B cell (primary cell): ENCODE results near the gene PLD1. TPM values are rescaled to one million over a fixed set of nuclear protein-coding genes. Genes with fewer than 3 reads are reported as not detected.

Experiments
- ATAC-seq: fragments of 200-7000 bp; cut with Tn5 transposase; one replicate; pipeline ENCODE4 v1.10.0; 2021; ENCODE audit warnings: low read depth, mild to moderate bottlenecking, moderate number of reproducible peaks, moderate library complexity
- CTCF ChIA-PET: fragments of 350-600 bp; sonication (Branson Sonifier 250); formaldehyde crosslinking; loops from one replicate; lab custom pipeline; 2021; ENCODE audit warnings: antibody characterized with exemption, inconsistent platforms; lab: Charles Lee
- POLR2A ChIA-PET: fragments of 350-600 bp; sonication (Branson Sonifier 250); formaldehyde crosslinking; loops from one replicate; lab custom pipeline; 2021; ENCODE audit warnings: antibody characterized with exemption; lab: Charles Lee
- DNase-seq: peaks from one replicate; pipeline ENCODE4 v3.0.0; 2013
- H2AFZ ChIP-seq: 2 replicates; pipeline ENCODE4 v1.6.1; 2012; ENCODE audit warnings: mild to moderate bottlenecking, low read depth, low read length; ENCODE audit not compliant: insufficient read depth, poor library complexity, severe bottlenecking
- H3K27ac ChIP-seq, 2 donors: 1 replicate in 1 of 2; 2 replicates in 1 of 2; pipeline ENCODE4 v1.5.1; 2012 to 2013; ENCODE audit warnings: low read length in 2 of 2, mild to moderate bottlenecking in 2 of 2, moderate library complexity in 1 of 2
- H3K27me3 ChIP-seq, 4 experiments: fragments of 200-600 bp in 1 of 4; sonication (generic) in 1 of 4; replicated peaks in 1 of 4; 1 replicate in 2 of 4; 2 replicates in 2 of 4; pipeline versions ENCODE4 v1.6.1 to v1.7.0; 2013 to 2016; ENCODE audit warnings: low read length in 3 of 4, mild to moderate bottlenecking in 2 of 4, mixed read lengths in 1 of 4, moderate library complexity in 1 of 4; ENCODE audit not compliant: insufficient read depth in 4 of 4, control insufficient read depth in 3 of 4; ENCODE audit errors: control extremely low read depth in 1 of 4
- H3K36me3 ChIP-seq, 2 experiments: replicated peaks in 1 of 2; 1 replicate in 1 of 2; 2 replicates in 1 of 2; pipeline versions ENCODE4 v1.6.1 to v1.7.1; 2013; ENCODE audit warnings: low read length in 1 of 2; ENCODE audit not compliant: insufficient read depth in 2 of 2, control insufficient read depth in 1 of 2; ENCODE audit errors: control extremely low read depth in 1 of 2, extremely low read depth in 1 of 2
- H3K4me1 ChIP-seq, 2 donors: fragments of 200-600 bp in 1 of 2; sonication (generic) in 1 of 2; 1 replicate in 1 of 2; 2 replicates in 1 of 2; pipeline versions ENCODE4 v1.5.1 to v1.6.1; 2013 to 2017; ENCODE audit warnings: low read length in 2 of 2; ENCODE audit not compliant: control insufficient read depth in 2 of 2, insufficient read depth in 2 of 2
- H3K4me2 ChIP-seq: replicated peaks from 2 replicates; pipeline ENCODE3; 2012; ENCODE audit warnings: mild to moderate bottlenecking, low read depth, low read length; ENCODE audit not compliant: poor library complexity, severe bottlenecking
- H3K4me3 ChIP-seq, 5 experiments: fragments of 200-600 bp in 1 of 5; sonication (generic) in 1 of 5; 1 replicate in 3 of 5; 2 replicates in 2 of 5; pipeline versions ENCODE4 v1.5.1 to v1.7.0; 2011 to 2016; ENCODE audit warnings: low read length in 4 of 5, mild to moderate bottlenecking in 4 of 5, low read depth in 2 of 5, control low read depth in 1 of 5, moderate library complexity in 1 of 5; ENCODE audit not compliant: insufficient read depth in 1 of 5; ENCODE audit errors: control extremely low read depth in 1 of 5, extremely low read depth in 1 of 5
- H3K79me2 ChIP-seq: fragments of 200-600 bp; sonication (generic); one replicate; pipeline ENCODE4 v1.6.0; 2016; ENCODE audit warnings: low read length; ENCODE audit not compliant: control insufficient read depth, insufficient read depth
- H3K9ac ChIP-seq: fragments of 200-600 bp; sonication (generic); 2 replicates; pipeline ENCODE4 v1.6.1; 2017; ENCODE audit warnings: mild to moderate bottlenecking, low read length, moderate library complexity
- H3K9me3 ChIP-seq, 3 donors: one replicate each; pipeline versions ENCODE4 v1.6.1 to v1.7.1; 2013; ENCODE audit warnings: low read length in 2 of 3; ENCODE audit not compliant: control insufficient read depth in 2 of 3, insufficient read depth in 1 of 3; ENCODE audit errors: control extremely low read depth in 1 of 3
- H4K20me1 ChIP-seq: 2 replicates; pipeline ENCODE4 v1.6.0; 2012; ENCODE audit warnings: mild to moderate bottlenecking, low read length; ENCODE audit not compliant: insufficient read depth, control insufficient read depth, poor library complexity, severe bottlenecking
- H3K27ac Mint-ChIP-seq: one replicate; pipeline ENCODE4 v1.8.0; 2021; ENCODE audit warnings: mixed read lengths
- H3K27me3 Mint-ChIP-seq: one replicate; pipeline ENCODE4 v1.8.0; 2021; ENCODE audit warnings: mixed read lengths
- H3K4me1 Mint-ChIP-seq: one replicate; pipeline ENCODE4 v1.8.0; 2021; ENCODE audit warnings: mixed read lengths
- H3K4me3 Mint-ChIP-seq: one replicate; pipeline ENCODE4 v1.8.0; 2021; ENCODE audit warnings: mixed read lengths
- H3K9me3 Mint-ChIP-seq: one replicate; pipeline ENCODE4 v1.8.0; 2022; ENCODE audit warnings: mixed read lengths; ENCODE audit not compliant: insufficient read depth
- CTCF ChIP-seq: fragments of 200-600 bp; IDR thresholded peaks from one replicate; pipeline ENCODE4 v1.8.0; 2022; ENCODE audit warnings: antibody characterized with exemption, mild to moderate bottlenecking
- EZH2 ChIP-seq: IDR thresholded peaks from 2 replicates; pipeline ENCODE4 v1.6.1; 2012; ENCODE audit warnings: borderline replicate concordance, low read depth, mild to moderate bottlenecking, moderate library complexity, low read length; ENCODE audit not compliant: insufficient read depth, poor library complexity, severe bottlenecking
- WGBS: methylation state at CpG from one replicate; pipeline ENCODE4 v1.1.5; 2013; ENCODE audit warnings: missing lambda C conversion rate; ENCODE audit not compliant: insufficient coverage; 5-methylcytosine and 5-hydroxymethylcytosine counted together
- intact Hi-C: fragments of 100-400 bp; cut with micrococcal nuclease; formaldehyde crosslinking; loops from one replicate; pipeline ENCODE4 v1.10.0; 2022
- polyA plus RNA-seq: library from polyadenylated mRNA; depleted of rRNA; stranded (reverse); fragments of >200 nt; gene quantifications from 2 replicates; pipeline ENCODE4 v1.2.3, GENCODE V29; 2012
- total RNA-seq, 2 donors: library from RNA; stranded (reverse); fragments of 120-200 nt in 1 of 2; gene quantifications; 1 replicate in 1 of 2; 2 replicates in 1 of 2; pipeline versions ENCODE4 v1.2.3 to v1.2.4, GENCODE V29; 2013 to 2022

Gene PLD1
- total and polyA plus RNA-seq, 2 donors (not counting 1 experiment from before 2014, with no cell fraction given) = 0.24 to 0.52 TPM

- peaks cover 15% of the 10 kb centered on the region for H3K27me3 Mint-ChIP-seq
- Histone ChIP-seq H4K20me1 (no peaks in the 10 kb centered on the region), H3K4me2 (no peak overlapping the region), H3K27ac (no peak overlapping the region), H2AFZ (no peak overlapping the region), H3K79me2 (no peaks in the 10 kb centered on the region), H3K9ac (no peak overlapping the region), H3K4me1 (peaks cover 11 to 16% of the 10 kb centered on the region in 2 donors), H3K27me3 (peaks cover 0 to 15% (median 9%) of the 10 kb centered on the region in 4 experiments), H3K9me3 (peaks cover 0 to 3% (median 0%) of the 10 kb centered on the region in 3 donors), H3K4me3 (no peak overlapping the region), H3K36me3 (no peaks in the 10 kb centered on the region)
- no peak for DNase-seq
- no peak for ATAC-seq
- no peaks in the 10 kb centered on the region for H3K9me3 Mint-ChIP-seq
- no peak overlapping the region for H3K27ac Mint-ChIP-seq
- ChIA-PET POLR2A (no interaction called here), CTCF (no interaction called here)
- WGBS = no CpG with 5 or more reads among the region's 3 CpGs
- intact Hi-C loops = no loop called here
- no peak for TF ChIP-seq CTCF
- no peak overlapping the region for H3K4me3 Mint-ChIP-seq
- peaks cover 12% of the 10 kb centered on the region for H3K4me1 Mint-ChIP-seq
These were observed 4.6 kb downstream of the PLD1 start for GRCh38 chr3:171805687-171806086.

- ChIA-PET POLR2A (no interaction called here), CTCF (no interaction called here)
- intact Hi-C loops = no loop called here
These were observed 5.5 kb downstream of the PLD1 start for GRCh38 chr3:171804618-171805389.

More at GRCh38 chr3:171804618-171805389, 5.5 kb downstream of the PLD1 start:
- Histone ChIP-seq H3K4me1 (peaks cover 5 to 8% of the 10 kb centered on the region in 2 donors), H3K4me2 (no peak overlapping the region), H3K4me3 (no peak overlapping the region), H3K36me3 (no peaks in the 10 kb centered on the region), H4K20me1 (no peaks in the 10 kb centered on the region), H2AFZ (no peak overlapping the region), H3K27me3 (peaks cover 0 to 7% (median 4%) of the 10 kb centered on the region in 4 experiments), H3K27ac (no peak overlapping the region), H3K9me3 (peaks cover 0 to 3% (median 0%) of the 10 kb centered on the region in 3 donors), H3K79me2 (no peaks in the 10 kb centered on the region), H3K9ac (no peak overlapping the region)
- Mint-ChIP-seq H3K4me3 (no peak overlapping the region), H3K9me3 (no peaks in the 10 kb centered on the region), H3K27me3 (peaks cover 12% of the 10 kb centered on the region), H3K4me1 (peaks cover 8% of the 10 kb centered on the region), H3K27ac (no peak overlapping the region)
- no peak for DNase-seq
- no peak for TF ChIP-seq CTCF
- no peak for TF ChIP-seq EZH2
- WGBS = 62% methylated on average over 4 of the region's 6 CpGs
- ATAC-seq = no peak
